Mammary epithelial cell (primary cell): Measurements from ENCODE around the gene PLCH1.

ENCODE experiments used
- CTCF ChIP-seq, 2 donors: IDR thresholded peaks in 1 of 2; conservative IDR thresholded peaks in 1 of 2; 2 replicates each; pipeline ENCODE4 v1.5.1; 2011 to 2012; ENCODE audit warnings: inconsistent platforms in 2 of 2, low read length in 2 of 2, mild to moderate bottlenecking in 2 of 2, control low read depth in 1 of 2, low read depth in 1 of 2; ENCODE audit not compliant: insufficient read depth in 1 of 2; ENCODE audit errors: extremely low read depth in 1 of 2
- EZH2 ChIP-seq: IDR thresholded peaks from 2 replicates; pipeline ENCODE4 v1.6.1; 2012; ENCODE audit warnings: low read length, inconsistent platforms, borderline replicate concordance

GRCh38 chr3:155747946-155748290, 3.0 kb upstream of the PLCH1 start:
- TF ChIP-seq EZH2, result no peak
- TF ChIP-seq CTCF (conservative IDR thresholded peaks at IDR 0.05 in 1 of 2, IDR thresholded peaks at IDR 0.05 in 1 of 2; ENCODE audit: extremely low read depth in 1 of 2, insufficient read depth in 1 of 2, low read depth in 1 of 2, low read length in 2 of 2), result no peak
